ENCODE measurements around the gene CTAG1A. TPM values are rescaled to one million over a fixed set of nuclear protein-coding genes. Genes with fewer than 3 reads are reported as not detected.
"Not testable (repeated sequence)": the region's sequence is repeated elsewhere in the genome, so short reads cannot be mapped to it uniquely, and the experiment has no call there.

Gene CTAG1A
- total RNA-seq, 1 donor: not detected

GRCh38 chrX:154542723-154543424, 42.1 kb upstream of the CTAG1A start:
- no peak for DNase-seq (ENCODE audit: low read depth)
- TF ChIP-seq CTCF (IDR thresholded peaks at IDR 0.05; ENCODE audit: insufficient read depth, low read depth, low read length): no peak
- H3K4me3 ChIP-seq (ENCODE audit: low read depth, low read length): no peak overlapping the region

GRCh38 chrX:154545673-154546274, 39.2 kb upstream of the CTAG1A start:
- no peak for TF ChIP-seq CTCF (IDR thresholded peaks at IDR 0.05; ENCODE audit: insufficient read depth, low read depth, low read length)
- DNase-seq (ENCODE audit: low read depth): no peak
- H3K4me3 ChIP-seq (ENCODE audit: low read depth, low read length): peak overlapping the region; percentile 80

GRCh38 chrX:154546354-154547244, 38.3 kb upstream of the CTAG1A start, which contains the start of gene G6PD:
Gene G6PD, minus strand, starts transcription at chrX:154546846. Its CDS starts 691 bp downstream, at chrX:154546155.
- DNase-seq (ENCODE audit: low read depth): peak; percentile 58
- peak within 1 kb of the TSS; percentile 80 for H3K4me3 ChIP-seq (ENCODE audit: low read depth, low read length)
- no peak for TF ChIP-seq CTCF (IDR thresholded peaks at IDR 0.05; ENCODE audit: insufficient read depth, low read depth, low read length)

GRCh38 chrX:154547245-154548027, 37.5 kb upstream of the CTAG1A start, which contains the start of gene IKBKG:
Gene IKBKG, plus strand, starts transcription at chrX:154547620. Its CDS starts 4,383 bp downstream, at chrX:154552003.
- peak; percentile 91 for DNase-seq (ENCODE audit: low read depth)
- TF ChIP-seq CTCF (IDR thresholded peaks at IDR 0.05; ENCODE audit: insufficient read depth, low read depth, low read length): no peak
- peak within 1 kb of the TSS; percentile 80 for H3K4me3 ChIP-seq (ENCODE audit: low read depth, low read length)

GRCh38 chrX:154548028-154548316, 37.0 kb upstream of the CTAG1A start:
- peak overlapping the region; percentile 80 for H3K4me3 ChIP-seq (ENCODE audit: low read depth, low read length)
- DNase-seq (ENCODE audit: low read depth): no peak
- TF ChIP-seq CTCF (IDR thresholded peaks at IDR 0.05; ENCODE audit: insufficient read depth, low read depth, low read length): no peak

GRCh38 chrX:154549766-154550165, 35.2 kb upstream of the CTAG1A start:
- peak; percentile 33 for DNase-seq (ENCODE audit: low read depth)
- TF ChIP-seq CTCF (IDR thresholded peaks at IDR 0.05; ENCODE audit: insufficient read depth, low read depth, low read length): no peak
- H3K4me3 ChIP-seq (ENCODE audit: low read depth, low read length): no peak overlapping the region

GRCh38 chrX:154552112-154552806, 32.7 kb upstream of the CTAG1A start:
- not testable (repeated sequence) for H3K4me3 ChIP-seq (ENCODE audit: low read depth, low read length); DNase-seq (ENCODE audit: low read depth)

- H3K4me3 ChIP-seq (ENCODE audit: low read depth, low read length): not testable (repeated sequence)
These were observed 26.8 kb upstream of the CTAG1A start for GRCh38 chrX:154558060-154558690.

GRCh38 chrX:154558896-154559295, 26.0 kb upstream of the CTAG1A start:
- not testable (repeated sequence) for H3K4me3 ChIP-seq (ENCODE audit: low read depth, low read length); DNase-seq (ENCODE audit: low read depth)

More at GRCh38 chrX:154558060-154558690, 26.8 kb upstream of the CTAG1A start:
- DNase-seq (ENCODE audit: low read depth): not testable (repeated sequence)

All from fibroblast of villous mesenchyme (primary cell).